DND-41 (cell line): ENCODE data around the gene CADPS.

Experiments
- CTCF ChIP-seq: IDR thresholded peaks from 2 replicates; pipeline ENCODE4 v1.5.1; 2012; ENCODE audit warnings: borderline replicate concordance, low read length, moderate library complexity, mild to moderate bottlenecking; ENCODE audit not compliant: poor library complexity, severe bottlenecking; ENCODE audit errors: extremely low read depth
- EZH2 ChIP-seq: IDR thresholded peaks from 3 replicates; pipeline ENCODE4 v1.6.1; 2012; ENCODE audit warnings: borderline replicate concordance, low read depth, mild to moderate bottlenecking, moderate library complexity, low read length, inconsistent platforms; ENCODE audit not compliant: severe bottlenecking

- no peak for TF ChIP-seq CTCF
- no peak for TF ChIP-seq EZH2
Measured at GRCh38 chr3:62837145-62837787, 38.0 kb downstream of the CADPS start.
